GM18519 (cell line): ENCODE measurements around the gene SERPINC1.
"Not testable (repeated sequence)": the region's sequence is repeated elsewhere in the genome, so short reads cannot be mapped to it uniquely, and the experiment has no call there.

Source experiments
- ATAC-seq: cut with Tn5 transposase; IDR thresholded peaks from one replicate; pipeline ENCODE4 v1.9.1; 2021; ENCODE audit warnings: mild to moderate bottlenecking, moderate library complexity; ENCODE audit not compliant: unreplicated experiment, low FRiP score

Gene SERPINC1

GRCh38 chr1:173917149-173917548, at the start of gene SERPINC1:
Gene SERPINC1 (minus strand): TSS chr1:173917327. CDS start chr1:173917259, 68 bp downstream.
- ATAC-seq = no peak

GRCh38 chr1:173965896-173966295, 48.8 kb upstream of the SERPINC1 start:
- ATAC-seq = not testable (repeated sequence)

GRCh38 chr1:173963477-173963876, 46.4 kb upstream of the SERPINC1 start:
- no peak for ATAC-seq

GRCh38 chr1:173960625-173961024, 43.5 kb upstream of the SERPINC1 start:
- ATAC-seq = no peak

- no peak for ATAC-seq
Observed at GRCh38 chr1:173954179-173954578, 37.1 kb upstream of the SERPINC1 start.

- no peak for ATAC-seq
Observed at GRCh38 chr1:173948594-173948993, 31.5 kb upstream of the SERPINC1 start.

GRCh38 chr1:173946380-173946921, 29.3 kb upstream of the SERPINC1 start:
- no peak for ATAC-seq

GRCh38 chr1:173937062-173937461, 19.9 kb upstream of the SERPINC1 start:
- no peak for ATAC-seq

- ATAC-seq = no peak
Observed at GRCh38 chr1:173934440-173934839, 17.3 kb upstream of the SERPINC1 start.

GRCh38 chr1:173930541-173930940, 13.4 kb upstream of the SERPINC1 start:
- not testable (repeated sequence) for ATAC-seq

GRCh38 chr1:173925306-173926242, 8.4 kb upstream of the SERPINC1 start:
- no peak for ATAC-seq

GRCh38 chr1:173920861-173921260, 3.7 kb upstream of the SERPINC1 start:
- no peak for ATAC-seq

- ATAC-seq = no peak
Observed at GRCh38 chr1:173917635-173918493, 737 bp upstream of the SERPINC1 start.

- ATAC-seq = no peak
Observed at GRCh38 chr1:173916667-173917066, 460 bp downstream of the SERPINC1 start.

- ATAC-seq = no peak
Observed at GRCh38 chr1:173915596-173915995, 1.5 kb downstream of the SERPINC1 start.

GRCh38 chr1:173914366-173914871, 2.7 kb downstream of the SERPINC1 start:
- ATAC-seq = no peak

- ATAC-seq = no peak
Observed at GRCh38 chr1:173913111-173913510, 4.0 kb downstream of the SERPINC1 start.

- ATAC-seq = no peak
Observed at GRCh38 chr1:173903827-173904531, 13.1 kb downstream of the SERPINC1 start.

- ATAC-seq = no peak
Observed at GRCh38 chr1:173900992-173901391, 16.1 kb downstream of the SERPINC1 start.

GRCh38 chr1:173900427-173900826, 16.7 kb downstream of the SERPINC1 start:
- no peak for ATAC-seq
